B cell (primary cell): ENCODE data around the gene ARL6IP4.

Source experiments
- CTCF ChIP-seq: fragments of 200-600 bp; IDR thresholded peaks from one replicate; pipeline ENCODE4 v1.8.0; 2022; ENCODE audit warnings: antibody characterized with exemption, mild to moderate bottlenecking
- EZH2 ChIP-seq: IDR thresholded peaks from 2 replicates; pipeline ENCODE4 v1.6.1; 2012; ENCODE audit warnings: borderline replicate concordance, low read depth, mild to moderate bottlenecking, moderate library complexity, low read length; ENCODE audit not compliant: insufficient read depth, poor library complexity, severe bottlenecking

- no peak for TF ChIP-seq CTCF
- TF ChIP-seq EZH2: no peak
These were observed 22.8 kb downstream of the ARL6IP4 start for GRCh38 chr12:123003257-123003656.
